Measurements from ENCODE around the gene MOB1B. TPM values are rescaled to one million over a fixed set of nuclear protein-coding genes. Genes with fewer than 3 reads are reported as not detected.

MOB1B gene
- total RNA-seq, 1 donor from 2014 or later: 48.2 TPM

- no peak for TF ChIP-seq CTCF (conservative IDR thresholded peaks at IDR 0.05)
- H3K4me1 Mint-ChIP-seq (ENCODE audit: unreplicated experiment): peaks cover 28% of the 10 kb centered on the region
- no peaks in the 10 kb centered on the region for H3K27me3 Mint-ChIP-seq
- no peak overlapping the region for H3K27ac Mint-ChIP-seq
- peaks cover 10% of the 10 kb centered on the region for H3K36me3 Mint-ChIP-seq
- no peak overlapping the region for H3K4me3 Mint-ChIP-seq
- no peaks in the 10 kb centered on the region for H3K9me3 Mint-ChIP-seq
- DNase-seq (ENCODE audit: extremely low spot score, unreplicated experiment): no peak
Observed at GRCh38 chr4:70925899-70926635, 23.9 kb downstream of the MOB1B start.

DNA sequence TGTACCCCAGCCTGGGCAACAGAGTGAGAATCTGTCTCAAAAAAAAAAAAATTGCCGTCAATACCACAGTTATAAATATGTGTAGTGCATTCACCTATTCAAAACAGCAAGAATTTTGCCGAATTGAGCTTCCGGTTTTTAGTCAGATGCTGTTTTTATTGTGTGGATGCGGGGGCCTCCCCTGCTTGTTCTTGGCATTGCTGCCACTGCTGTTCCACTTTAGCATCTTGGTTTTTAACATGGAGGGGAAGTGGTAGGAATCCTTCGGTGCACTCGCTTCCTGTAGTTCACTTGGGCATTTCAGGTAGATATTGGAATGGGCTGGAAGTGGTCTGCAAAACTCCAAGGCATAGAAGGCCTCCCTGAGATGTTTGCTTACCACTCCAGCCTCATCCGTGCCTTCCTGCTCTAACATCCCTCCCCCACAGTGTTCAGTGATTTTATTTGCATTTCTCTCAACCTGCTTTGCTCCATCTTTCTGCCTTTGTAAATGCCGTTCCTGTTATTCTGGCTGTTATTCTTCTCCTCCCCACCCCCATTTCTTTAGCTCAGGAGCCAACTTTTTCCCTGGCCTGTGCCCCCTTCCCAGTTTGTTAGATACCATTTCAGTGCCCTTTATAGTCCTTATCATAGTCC lies 25.5 kb downstream of the MOB1B start:
- no peak for DNase-seq (ENCODE audit: extremely low spot score, unreplicated experiment)
- Mint-ChIP-seq H3K4me3 (no peak overlapping the region), H3K4me1 (ENCODE audit: unreplicated experiment) (peaks cover 33% of the 10 kb centered on the region), H3K9me3 (no peaks in the 10 kb centered on the region), H3K27ac (no peak overlapping the region), H3K27me3 (no peaks in the 10 kb centered on the region), H3K36me3 (peaks cover 11% of the 10 kb centered on the region)
- TF ChIP-seq CTCF (conservative IDR thresholded peaks at IDR 0.05): no peak

- no peak overlapping the region for H3K4me3 Mint-ChIP-seq
- H3K36me3 Mint-ChIP-seq: peaks cover 14% of the 10 kb centered on the region
- no peak for DNase-seq (ENCODE audit: extremely low spot score, unreplicated experiment)
- H3K27me3 Mint-ChIP-seq: no peaks in the 10 kb centered on the region
- no peaks in the 10 kb centered on the region for H3K9me3 Mint-ChIP-seq
- TF ChIP-seq CTCF (conservative IDR thresholded peaks at IDR 0.05): no peak
- H3K27ac Mint-ChIP-seq: no peak overlapping the region
- peaks cover 26% of the 10 kb centered on the region for H3K4me1 Mint-ChIP-seq (ENCODE audit: unreplicated experiment)
Observed at GRCh38 chr4:70930530-70931256, 28.5 kb downstream of the MOB1B start.

- H3K36me3 Mint-ChIP-seq: peaks cover 14% of the 10 kb centered on the region
- peaks cover 23% of the 10 kb centered on the region for H3K4me1 Mint-ChIP-seq (ENCODE audit: unreplicated experiment)
- H3K4me3 Mint-ChIP-seq: no peak overlapping the region
- H3K27me3 Mint-ChIP-seq: no peaks in the 10 kb centered on the region
- H3K27ac Mint-ChIP-seq: no peak overlapping the region
- TF ChIP-seq CTCF (conservative IDR thresholded peaks at IDR 0.05): no peak
- no peaks in the 10 kb centered on the region for H3K9me3 Mint-ChIP-seq
- no peak for DNase-seq (ENCODE audit: extremely low spot score, unreplicated experiment)
Observed at GRCh38 chr4:70931347-70931746, 29.2 kb downstream of the MOB1B start.

DNA sequence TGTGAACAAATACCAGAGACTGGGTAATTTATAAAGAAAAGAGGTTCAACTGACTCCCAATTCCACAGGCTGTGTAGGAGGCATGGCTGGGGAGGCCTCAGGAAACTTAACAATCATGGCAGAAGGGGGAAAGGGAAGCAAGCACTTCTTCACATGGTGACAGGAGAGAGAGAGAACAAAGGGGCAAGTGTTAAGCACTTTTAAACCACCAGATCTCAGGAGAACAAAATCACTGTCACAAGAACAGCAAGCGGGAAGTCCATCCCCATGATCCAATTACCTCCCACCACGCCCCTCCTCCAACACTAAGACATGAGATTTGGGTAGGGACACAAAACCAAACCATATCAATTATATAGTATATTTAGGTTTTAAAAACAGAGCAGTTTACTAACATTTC lies 30.8 kb downstream of the MOB1B start:
- peak overlapping the region; percentile 61 for H3K27ac Mint-ChIP-seq
- TF ChIP-seq CTCF (conservative IDR thresholded peaks at IDR 0.05): no peak
- no peaks in the 10 kb centered on the region for H3K27me3 Mint-ChIP-seq
- H3K36me3 Mint-ChIP-seq: peaks cover 12% of the 10 kb centered on the region
- peak overlapping the region; percentile 19 for H3K4me3 Mint-ChIP-seq
- DNase-seq (ENCODE audit: extremely low spot score, unreplicated experiment): no peak
- no peaks in the 10 kb centered on the region for H3K9me3 Mint-ChIP-seq
- H3K4me1 Mint-ChIP-seq (ENCODE audit: unreplicated experiment): peaks cover 17% of the 10 kb centered on the region

Measured in type B pancreatic cell (in vitro differentiated cells).